ENCODE measurements around the gene PRSS56.

The PRSS56 gene

DNA sequence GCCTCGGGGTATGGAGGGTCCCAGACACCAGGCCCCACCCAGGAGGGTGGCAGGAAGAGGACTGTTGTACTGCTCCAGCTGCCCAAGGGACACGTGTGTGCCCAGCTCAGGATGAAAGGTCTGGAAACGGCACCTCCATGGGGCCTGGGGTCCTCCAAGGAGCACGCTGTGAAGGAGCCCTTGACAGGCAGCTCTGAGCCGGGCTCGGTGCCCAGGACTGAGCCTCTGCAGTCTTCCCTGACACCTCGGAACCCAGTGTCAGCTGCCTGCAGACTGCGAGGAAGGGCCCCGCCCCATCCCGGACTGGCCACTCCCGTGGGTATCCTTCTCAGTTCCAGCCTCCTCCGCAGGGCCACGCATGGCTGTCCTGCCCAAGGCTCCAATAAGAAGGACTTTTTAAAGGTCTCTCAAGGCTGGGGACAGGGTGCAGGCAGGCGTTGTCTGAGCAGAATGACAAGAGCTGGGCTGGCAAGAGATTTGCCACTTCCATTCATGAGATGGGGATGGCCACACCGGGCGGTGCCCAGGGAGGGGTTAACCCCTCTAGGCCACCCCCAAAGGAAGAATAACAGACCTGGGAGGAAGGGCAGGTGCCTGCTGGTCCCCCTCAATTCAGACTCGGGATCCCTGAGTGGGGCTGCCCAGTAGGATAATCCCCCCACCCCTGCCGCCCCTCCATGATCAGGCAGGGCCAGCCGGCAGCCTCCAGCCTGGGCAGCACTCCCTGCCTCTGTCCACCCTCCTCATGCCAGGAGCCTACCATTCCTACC, 41.4 kb upstream of the PRSS56 start:
- no peak overlapping the region for H3K4me3 ChIP-seq (replicated peaks; ENCODE audit: low read depth, low read length)
- no peak for DNase-seq (ENCODE audit: extremely low read depth, low read depth)
- TF ChIP-seq, protein P1, sequence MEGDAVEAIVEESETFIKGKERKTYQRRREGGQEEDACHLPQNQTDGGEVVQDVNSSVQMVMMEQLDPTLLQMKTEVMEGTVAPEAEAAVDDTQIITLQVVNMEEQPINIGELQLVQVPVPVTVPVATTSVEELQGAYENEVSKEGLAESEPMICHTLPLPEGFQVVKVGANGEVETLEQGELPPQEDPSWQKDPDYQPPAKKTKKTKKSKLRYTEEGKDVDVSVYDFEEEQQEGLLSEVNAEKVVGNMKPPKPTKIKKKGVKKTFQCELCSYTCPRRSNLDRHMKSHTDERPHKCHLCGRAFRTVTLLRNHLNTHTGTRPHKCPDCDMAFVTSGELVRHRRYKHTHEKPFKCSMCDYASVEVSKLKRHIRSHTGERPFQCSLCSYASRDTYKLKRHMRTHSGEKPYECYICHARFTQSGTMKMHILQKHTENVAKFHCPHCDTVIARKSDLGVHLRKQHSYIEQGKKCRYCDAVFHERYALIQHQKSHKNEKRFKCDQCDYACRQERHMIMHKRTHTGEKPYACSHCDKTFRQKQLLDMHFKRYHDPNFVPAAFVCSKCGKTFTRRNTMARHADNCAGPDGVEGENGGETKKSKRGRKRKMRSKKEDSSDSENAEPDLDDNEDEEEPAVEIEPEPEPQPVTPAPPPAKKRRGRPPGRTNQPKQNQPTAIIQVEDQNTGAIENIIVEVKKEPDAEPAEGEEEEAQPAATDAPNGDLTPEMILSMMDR (IDR thresholded peaks at IDR 0.05; ENCODE audit: low read depth, low read length, missing control alignments), result no peak

DNA sequence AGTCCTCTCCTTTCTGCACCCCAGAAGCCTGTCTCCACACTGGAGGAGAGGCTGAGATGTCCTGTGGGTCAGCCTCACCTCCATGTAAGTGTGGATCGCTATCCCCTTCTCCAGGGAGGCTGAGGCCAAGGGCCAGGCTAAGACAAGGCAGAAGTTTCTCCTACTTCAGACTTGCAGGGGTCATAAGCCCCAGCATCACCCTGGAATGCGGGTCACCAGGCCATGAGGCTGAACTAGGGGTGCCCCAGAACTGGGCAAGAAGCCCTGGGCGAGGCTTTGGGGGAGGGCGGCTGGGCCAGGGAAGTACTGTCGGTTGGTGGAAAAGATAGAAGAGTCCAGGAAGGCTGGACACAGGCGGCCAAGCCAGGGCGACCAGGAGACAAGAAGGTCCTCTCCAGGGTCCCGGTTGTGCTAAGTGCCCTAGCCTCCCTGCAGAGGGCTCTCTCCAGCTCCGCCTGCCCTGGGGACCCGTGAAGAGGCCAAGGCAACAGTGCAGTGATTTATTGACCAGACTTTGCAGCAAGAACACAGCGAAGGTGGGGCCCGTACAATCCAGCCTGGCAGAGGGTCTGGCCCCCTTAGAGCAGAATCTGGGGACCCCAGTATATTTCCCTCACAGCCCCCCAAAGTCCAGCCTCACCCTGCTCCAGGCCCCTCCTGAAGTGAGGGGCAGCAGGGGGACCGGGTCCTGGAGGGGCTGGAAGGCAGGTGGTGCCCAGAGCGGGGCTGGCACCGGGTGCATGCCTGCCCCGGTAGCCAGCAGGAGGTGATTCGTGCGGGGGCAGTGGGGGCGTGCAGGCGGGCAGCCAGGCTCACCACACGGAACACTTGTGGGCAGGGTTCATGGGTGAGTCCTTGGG, 40.6 kb upstream of the PRSS56 start:
- TF ChIP-seq, protein P1 (IDR thresholded peaks at IDR 0.05; ENCODE audit: low read depth, low read length, missing control alignments), result no peak
- no peak for DNase-seq (ENCODE audit: extremely low read depth, low read depth)

DNA sequence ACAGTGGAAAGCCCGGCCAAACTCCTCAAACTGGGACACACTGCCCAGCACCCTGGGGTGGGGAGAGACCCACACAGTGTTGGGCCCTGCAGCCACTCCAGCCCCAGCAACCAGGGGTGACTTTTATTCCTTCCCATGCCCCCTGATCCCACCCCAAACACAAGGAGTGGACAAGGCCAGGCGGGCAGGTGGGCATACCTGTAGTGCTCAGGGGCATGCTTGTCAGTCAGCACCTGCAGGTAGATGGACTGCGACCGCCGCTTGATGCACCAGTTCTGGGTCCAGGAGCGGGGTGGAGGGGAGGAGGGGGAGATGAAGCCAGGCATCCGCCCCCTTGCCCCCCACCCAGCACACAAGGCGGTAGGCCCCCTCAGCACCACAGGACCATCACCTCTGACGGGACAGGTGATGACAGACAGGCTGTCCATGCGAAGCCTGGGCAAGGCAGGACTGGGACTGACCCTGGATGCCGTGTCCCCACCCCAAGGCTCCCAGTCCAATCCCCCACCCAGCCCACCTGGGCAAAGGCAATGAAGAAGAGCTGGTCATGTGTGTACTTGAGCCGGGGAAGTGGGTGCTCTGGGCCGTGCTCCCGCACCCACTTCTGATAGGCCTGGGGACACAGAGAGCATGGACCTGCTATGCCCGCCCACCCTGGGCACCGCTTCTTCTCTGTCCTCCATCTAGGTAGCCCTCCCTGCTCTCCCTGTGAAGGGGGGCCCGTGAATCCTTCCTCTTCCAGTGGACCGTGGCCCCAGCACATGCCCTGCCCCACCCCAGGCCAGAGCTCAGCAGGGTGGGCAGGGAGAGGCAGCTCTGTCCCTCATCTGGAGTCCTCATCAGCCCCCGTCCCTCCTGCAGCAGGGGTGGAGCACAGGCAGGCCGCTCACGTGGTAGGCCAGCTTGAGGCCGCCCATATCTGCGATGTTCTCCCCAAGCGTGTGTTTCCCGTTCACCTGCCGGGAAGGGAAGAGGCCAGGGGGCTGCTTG, 39.7 kb upstream of the PRSS56 start:
- no peak overlapping the region for H3K4me3 ChIP-seq (replicated peaks; ENCODE audit: low read depth, low read length)
- TF ChIP-seq, protein P1 (IDR thresholded peaks at IDR 0.05; ENCODE audit: low read depth, low read length, missing control alignments), result no peak
- no peak for DNase-seq (ENCODE audit: extremely low read depth, low read depth)

More for the DNA sequence above, 40.6 kb upstream of the PRSS56 start:
- H3K4me3 ChIP-seq (replicated peaks; ENCODE audit: low read depth, low read length), result no peak overlapping the region

DNA sequence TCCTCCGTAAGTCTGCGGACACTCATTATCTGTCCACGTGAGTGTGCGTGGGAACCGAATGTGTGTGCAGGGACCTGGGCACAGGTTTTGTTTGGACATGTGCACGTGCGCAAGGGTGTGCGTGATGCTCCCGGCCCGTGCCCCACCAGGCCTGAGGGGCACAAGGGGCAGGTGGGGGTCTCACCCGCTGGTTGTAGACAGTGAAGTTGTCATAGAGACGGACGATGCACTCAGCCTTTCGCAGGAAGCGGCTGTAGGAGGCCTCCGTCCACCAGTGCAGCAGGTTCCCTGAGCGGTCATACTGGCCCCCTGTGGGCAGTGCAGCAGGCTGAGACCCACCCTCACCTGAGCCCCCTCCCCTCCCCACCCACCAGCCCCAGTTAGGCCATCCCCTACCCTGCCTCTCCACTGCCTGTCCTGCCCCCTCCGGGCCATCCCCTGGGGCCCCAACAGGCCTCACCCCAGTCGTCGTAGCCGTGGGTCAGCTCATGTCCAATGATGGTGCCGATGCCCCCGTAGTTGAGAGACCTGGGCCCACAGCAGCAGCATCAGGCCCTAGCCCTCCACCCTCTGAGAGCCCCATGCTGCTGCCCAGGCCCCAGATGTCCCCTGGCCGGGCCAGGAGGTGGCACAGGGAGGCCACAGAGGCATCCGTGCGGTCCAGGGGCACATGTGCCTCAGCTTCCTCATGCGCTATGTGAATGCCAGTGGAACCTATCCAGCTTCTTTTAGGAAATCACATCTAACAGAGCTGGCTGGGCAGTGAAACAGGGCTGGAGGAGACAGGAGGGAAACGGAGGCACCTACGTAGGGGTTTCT, 38.7 kb upstream of the PRSS56 start:
- TF ChIP-seq, protein P1 (IDR thresholded peaks at IDR 0.05; ENCODE audit: low read depth, low read length, missing control alignments), result no peak
- no peak overlapping the region for H3K4me3 ChIP-seq (replicated peaks; ENCODE audit: low read depth, low read length)
- DNase-seq (ENCODE audit: extremely low read depth, low read depth), result no peak

DNA sequence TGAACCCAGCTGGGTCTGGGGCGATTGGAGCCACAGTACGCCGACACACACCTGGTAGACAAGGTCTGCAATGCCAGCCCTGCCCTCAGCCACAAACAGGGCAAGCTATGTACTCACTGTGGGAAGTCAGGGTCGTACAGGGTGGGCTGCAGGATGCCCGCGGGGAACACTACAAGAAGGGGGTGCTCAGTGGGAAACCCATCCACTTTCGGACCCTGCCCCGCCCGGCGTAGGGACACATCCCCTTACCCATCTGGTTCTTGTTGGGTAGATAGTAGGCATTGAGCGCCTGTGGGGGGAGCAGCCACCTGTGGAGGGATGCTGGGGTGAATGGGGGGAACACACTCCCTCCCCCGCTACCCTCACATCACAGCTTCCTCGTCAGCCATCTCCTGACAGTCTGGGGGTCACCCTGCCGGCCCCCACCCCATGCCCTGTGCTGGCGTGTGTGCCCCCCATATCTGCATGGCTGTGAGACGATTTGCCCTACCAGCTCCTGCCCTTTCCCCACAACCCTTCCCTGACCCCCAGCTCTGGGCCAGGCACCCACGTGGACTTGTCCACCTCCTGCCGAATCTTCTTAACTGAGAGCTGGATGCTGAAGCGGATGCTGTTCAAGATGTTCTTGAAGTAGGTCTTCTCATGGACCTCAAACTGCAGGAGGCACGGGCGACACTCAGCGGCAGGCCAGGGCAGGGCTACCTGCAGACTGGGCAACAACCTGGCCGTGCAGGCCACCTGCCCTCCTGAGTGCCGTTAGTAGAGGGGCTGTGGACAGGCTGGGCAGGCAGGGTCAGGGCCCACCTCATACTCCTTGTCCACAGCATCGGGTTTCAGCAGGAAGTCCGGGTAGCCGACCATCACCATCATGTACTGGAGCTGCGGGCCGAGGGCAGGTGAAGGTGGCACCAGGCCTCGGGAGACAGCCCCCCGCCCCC, 37.6 kb upstream of the PRSS56 start:
- no peak overlapping the region for H3K4me3 ChIP-seq (replicated peaks; ENCODE audit: low read depth, low read length)
- TF ChIP-seq, protein P1 (IDR thresholded peaks at IDR 0.05; ENCODE audit: low read depth, low read length, missing control alignments), result no peak
- DNase-seq (ENCODE audit: extremely low read depth, low read depth), result no peak

Data from HFF-Myc (cell line).